SH-SY5Y (cell line): ENCODE results near the gene CEP85L.

ENCODE experiments used
- GATA2 ChIP-seq: IDR thresholded peaks from 2 replicates; pipeline ENCODE4 v1.6.1; 2011; ENCODE audit warnings: mild to moderate bottlenecking, low read depth, low read length
- GATA3 ChIP-seq: IDR thresholded peaks from 2 replicates; pipeline ENCODE4 v1.6.1; 2011; ENCODE audit warnings: low read depth, mild to moderate bottlenecking, low read length, moderate library complexity

- no peak for TF ChIP-seq GATA3
- TF ChIP-seq GATA2: no peak
Measured at GRCh38 chr6:118554698-118555097, 96.7 kb downstream of the CEP85L start.
